ENCODE results near the gene MEI4.

DNA sequence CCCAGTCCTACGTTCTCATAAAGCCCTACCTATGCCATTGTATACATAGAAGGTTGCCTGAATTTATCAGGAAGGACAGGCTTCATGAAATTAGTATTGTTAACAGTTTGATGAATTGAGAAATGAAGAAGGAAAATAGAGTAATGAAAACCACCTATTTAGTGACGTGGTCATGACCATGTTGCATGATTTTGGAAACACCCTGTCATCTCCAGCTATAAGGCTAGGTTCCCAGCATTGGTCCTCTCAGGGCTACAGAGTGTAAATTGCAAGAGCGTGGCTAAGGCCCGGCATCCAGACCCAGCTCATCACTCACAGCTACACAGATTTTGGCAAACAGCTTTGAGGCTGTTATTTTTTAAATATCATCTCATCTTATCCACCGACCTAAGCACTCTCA, 203.6 kb downstream of the MEI4 start:
- TF ChIP-seq POLR2A (IDR thresholded peaks at IDR 0.05) (no peak), CTCF (IDR thresholded peaks at IDR 0.05) (no peak), POLR2AphosphoS5 (IDR thresholded peaks at IDR 0.05) (no peak)
